AG09319 (cell line): Measurements from ENCODE around the gene SOX6.

Experiments used
- DNase-seq: peaks from one replicate; pipeline ENCODE4 v3.0.0-alpha.2; 2010; ENCODE audit warnings: low read depth; ENCODE audit errors: extremely low read depth
- CTCF ChIP-seq: IDR thresholded peaks from 2 replicates; pipeline ENCODE4 v1.5.1; 2011; ENCODE audit warnings: low read depth, mild to moderate bottlenecking, inconsistent platforms, low read length, moderate library complexity

Gene SOX6

GRCh38 chr11:16352707-16353106, 3.6 kb downstream of the SOX6 start:
- no peak for DNase-seq
- no peak for TF ChIP-seq CTCF

GRCh38 chr11:16350125-16350524, 6.2 kb downstream of the SOX6 start:
- TF ChIP-seq CTCF, result no peak
- no peak for DNase-seq

- no peak for DNase-seq
- no peak for TF ChIP-seq CTCF
Observed at GRCh38 chr11:16347928-16348685, 8.2 kb downstream of the SOX6 start.

- no peak for DNase-seq
- TF ChIP-seq CTCF, result no peak
Observed at GRCh38 chr11:16346975-16347374, 9.4 kb downstream of the SOX6 start.

- DNase-seq, result no peak
- TF ChIP-seq CTCF, result no peak
Observed at GRCh38 chr11:16341853-16342252, 14.5 kb downstream of the SOX6 start.

GRCh38 chr11:16338393-16338792, 18.0 kb downstream of the SOX6 start:
- DNase-seq, result no peak
- no peak for TF ChIP-seq CTCF

GRCh38 chr11:16337421-16338213, 18.7 kb downstream of the SOX6 start:
- no peak for DNase-seq
- TF ChIP-seq CTCF, result no peak
